ENCODE data around the gene CFAP57. TPM values are rescaled to one million over a fixed set of nuclear protein-coding genes. Genes with fewer than 3 reads are reported as not detected.

CFAP57 gene
- polyA plus RNA-seq, 1 donor from 2014 or later: 0.17 TPM

DNA sequence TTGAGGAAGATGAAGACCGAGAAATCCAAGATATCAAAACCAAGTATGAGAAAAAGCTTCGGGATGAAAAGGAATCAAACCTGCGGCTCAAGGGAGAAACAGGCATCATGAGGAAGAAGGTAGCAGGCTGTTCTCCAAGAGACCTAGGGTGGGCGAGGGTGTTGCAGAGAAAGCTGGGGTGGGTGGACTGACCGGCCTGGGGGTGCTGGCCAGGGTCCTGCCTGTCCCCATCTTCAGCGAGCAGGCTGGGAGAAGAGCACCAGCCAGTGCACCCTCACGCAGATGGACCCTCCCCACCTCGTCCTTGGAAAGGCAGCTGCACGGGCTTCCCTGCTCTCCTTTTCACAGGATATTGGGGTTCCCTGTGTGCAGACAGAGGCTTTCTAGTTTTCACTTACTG lies 50.7 kb downstream of the CFAP57 start:
- Histone ChIP-seq H3K27ac (ENCODE audit: low read length) (no peak overlapping the region), H3F3A (ENCODE audit: insufficient read depth, low read length, poor library complexity, severe bottlenecking) (no peaks in the 10 kb centered on the region), H3K4me3 (ENCODE audit: low read length) (no peak overlapping the region), H2AFZ (ENCODE audit: low read depth, low read length) (no peak overlapping the region), H3K9me3 (ENCODE audit: low read length) (no peaks in the 10 kb centered on the region), H3K27me3 (ENCODE audit: insufficient read depth, low read depth, low read length) (no peaks in the 10 kb centered on the region), H3K9ac (ENCODE audit: low read length) (no peak overlapping the region), H3K4me2 (ENCODE audit: low read length) (no peak overlapping the region), H3K36me3 (ENCODE audit: insufficient read depth, low read length) (no peaks in the 10 kb centered on the region), H3K9me2 (ENCODE audit: insufficient read depth, low read length) (no peaks in the 10 kb centered on the region), H4K20me1 (ENCODE audit: insufficient read depth) (no peaks in the 10 kb centered on the region), H3K79me2 (replicated peaks; ENCODE audit: insufficient read depth, low read length) (no peaks in the 10 kb centered on the region)
- no peak for TF ChIP-seq RAD21 (conservative IDR thresholded peaks at IDR 0.05)
- TF ChIP-seq TAF1 (IDR thresholded peaks at IDR 0.05; ENCODE audit: low read depth): no peak
- TF ChIP-seq EP300 (conservative IDR thresholded peaks at IDR 0.05; ENCODE audit: poor library complexity, severe bottlenecking): no peak
- TF ChIP-seq, protein P1, sequence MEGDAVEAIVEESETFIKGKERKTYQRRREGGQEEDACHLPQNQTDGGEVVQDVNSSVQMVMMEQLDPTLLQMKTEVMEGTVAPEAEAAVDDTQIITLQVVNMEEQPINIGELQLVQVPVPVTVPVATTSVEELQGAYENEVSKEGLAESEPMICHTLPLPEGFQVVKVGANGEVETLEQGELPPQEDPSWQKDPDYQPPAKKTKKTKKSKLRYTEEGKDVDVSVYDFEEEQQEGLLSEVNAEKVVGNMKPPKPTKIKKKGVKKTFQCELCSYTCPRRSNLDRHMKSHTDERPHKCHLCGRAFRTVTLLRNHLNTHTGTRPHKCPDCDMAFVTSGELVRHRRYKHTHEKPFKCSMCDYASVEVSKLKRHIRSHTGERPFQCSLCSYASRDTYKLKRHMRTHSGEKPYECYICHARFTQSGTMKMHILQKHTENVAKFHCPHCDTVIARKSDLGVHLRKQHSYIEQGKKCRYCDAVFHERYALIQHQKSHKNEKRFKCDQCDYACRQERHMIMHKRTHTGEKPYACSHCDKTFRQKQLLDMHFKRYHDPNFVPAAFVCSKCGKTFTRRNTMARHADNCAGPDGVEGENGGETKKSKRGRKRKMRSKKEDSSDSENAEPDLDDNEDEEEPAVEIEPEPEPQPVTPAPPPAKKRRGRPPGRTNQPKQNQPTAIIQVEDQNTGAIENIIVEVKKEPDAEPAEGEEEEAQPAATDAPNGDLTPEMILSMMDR (IDR thresholded peaks at IDR 0.05; ENCODE audit: poor library complexity, severe bottlenecking): no peak
- no peak for TF ChIP-seq POLR2AphosphoS5 (IDR thresholded peaks at IDR 0.05)

DNA sequence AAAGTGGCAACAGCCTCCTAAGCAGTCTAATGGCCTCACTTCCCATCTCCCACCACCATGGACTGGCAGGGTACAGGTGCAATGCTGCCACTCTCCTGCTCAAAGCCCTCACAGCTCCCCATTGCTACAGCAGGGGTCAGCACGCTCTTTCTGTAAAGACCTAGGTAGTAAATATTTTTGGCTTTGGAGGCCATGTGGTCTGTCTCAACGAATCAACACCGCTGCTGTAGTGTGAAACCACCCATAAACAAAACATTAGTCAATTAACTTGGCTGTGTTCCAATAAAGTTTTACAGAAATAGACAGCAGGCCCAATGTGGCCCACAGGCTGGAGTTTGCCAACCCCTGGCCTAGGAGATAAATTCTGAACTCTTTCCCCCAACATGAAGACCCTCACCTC lies 53.0 kb downstream of the CFAP57 start:
- Histone ChIP-seq H3K9me3 (ENCODE audit: low read length) (no peaks in the 10 kb centered on the region), H3K36me3 (ENCODE audit: insufficient read depth, low read length) (no peaks in the 10 kb centered on the region), H3K9me2 (ENCODE audit: insufficient read depth, low read length) (no peaks in the 10 kb centered on the region), H3K79me2 (replicated peaks; ENCODE audit: insufficient read depth, low read length) (no peaks in the 10 kb centered on the region), H4K20me1 (ENCODE audit: insufficient read depth) (no peaks in the 10 kb centered on the region), H3K27ac (ENCODE audit: low read length) (no peak overlapping the region), H3K9ac (ENCODE audit: low read length) (no peak overlapping the region), H2AFZ (ENCODE audit: low read depth, low read length) (no peak overlapping the region), H3K4me2 (ENCODE audit: low read length) (no peak overlapping the region), H3K27me3 (ENCODE audit: insufficient read depth, low read depth, low read length) (no peaks in the 10 kb centered on the region), H3F3A (ENCODE audit: insufficient read depth, low read length, poor library complexity, severe bottlenecking) (no peaks in the 10 kb centered on the region), H3K4me3 (ENCODE audit: low read length) (no peak overlapping the region)
- TF ChIP-seq EP300 (conservative IDR thresholded peaks at IDR 0.05; ENCODE audit: poor library complexity, severe bottlenecking) (no peak), POLR2AphosphoS5 (IDR thresholded peaks at IDR 0.05) (no peak), MXI1 (conservative IDR thresholded peaks at IDR 0.05; ENCODE audit: poor library complexity, severe bottlenecking) (no peak), SMC3 (conservative IDR thresholded peaks at IDR 0.05; ENCODE audit: poor library complexity) (no peak), RAD21 (conservative IDR thresholded peaks at IDR 0.05) (no peak), TAF1 (IDR thresholded peaks at IDR 0.05; ENCODE audit: low read depth) (no peak)
- TF ChIP-seq, protein P1 (IDR thresholded peaks at IDR 0.05; ENCODE audit: poor library complexity, severe bottlenecking): no peak

DNA sequence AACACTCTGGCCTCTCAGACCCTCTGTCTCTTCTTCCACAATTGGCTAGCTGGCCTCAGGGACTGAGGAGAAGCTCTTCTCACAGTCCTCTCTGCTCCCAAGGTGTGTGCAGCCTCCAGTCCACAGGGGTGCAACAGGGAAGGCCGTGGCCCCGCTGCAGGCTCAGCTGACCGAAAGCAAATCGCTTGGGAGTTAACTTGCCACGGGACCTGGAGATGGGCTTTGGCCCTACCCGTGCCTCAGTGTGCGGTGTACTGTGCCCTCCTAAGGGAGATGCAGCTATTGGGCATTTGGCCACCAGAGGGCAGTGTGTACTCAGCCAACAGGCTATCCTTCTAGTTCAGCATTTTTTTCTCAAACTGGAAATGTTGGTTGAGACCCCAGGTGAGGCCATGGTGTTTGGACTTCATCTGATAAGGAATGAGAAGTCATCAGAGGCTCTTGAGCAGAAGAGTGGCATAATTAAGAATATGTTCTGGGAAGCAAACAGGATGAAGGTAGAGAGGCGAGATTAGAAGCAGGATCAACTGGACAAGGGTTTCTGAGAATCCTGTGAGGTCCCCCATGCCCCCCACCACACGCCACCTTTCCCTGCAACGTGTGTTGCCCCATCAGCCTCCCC lies 55.1 kb downstream of the CFAP57 start:
- no peak overlapping the region for H3K27ac ChIP-seq (ENCODE audit: low read length)
- no peak overlapping the region for H3K9ac ChIP-seq (ENCODE audit: low read length)
- no peak overlapping the region for H3K4me2 ChIP-seq (ENCODE audit: low read length)
- no peaks in the 10 kb centered on the region for H3K9me3 ChIP-seq (ENCODE audit: low read length)
- H3F3A ChIP-seq (ENCODE audit: insufficient read depth, low read length, poor library complexity, severe bottlenecking): no peaks in the 10 kb centered on the region
- no peak overlapping the region for H2AFZ ChIP-seq (ENCODE audit: low read depth, low read length)
- H3K27me3 ChIP-seq (ENCODE audit: insufficient read depth, low read depth, low read length): no peaks in the 10 kb centered on the region
- H3K9me2 ChIP-seq (ENCODE audit: insufficient read depth, low read length): no peaks in the 10 kb centered on the region
- H3K4me3 ChIP-seq (ENCODE audit: low read length): no peak overlapping the region
- H3K36me3 ChIP-seq (ENCODE audit: insufficient read depth, low read length): no peaks in the 10 kb centered on the region
- no peaks in the 10 kb centered on the region for H3K79me2 ChIP-seq (replicated peaks; ENCODE audit: insufficient read depth, low read length)
- no peaks in the 10 kb centered on the region for H4K20me1 ChIP-seq (ENCODE audit: insufficient read depth)
- TF ChIP-seq EZH2 (IDR thresholded peaks at IDR 0.05; ENCODE audit: borderline replicate concordance, insufficient read depth, low read length, poor library complexity, severe bottlenecking) (no peak), POLR2AphosphoS5 (IDR thresholded peaks at IDR 0.05) (no peak), RAD21 (conservative IDR thresholded peaks at IDR 0.05) (peak; percentile 98), EP300 (conservative IDR thresholded peaks at IDR 0.05; ENCODE audit: poor library complexity, severe bottlenecking) (no peak), SMC3 (conservative IDR thresholded peaks at IDR 0.05; ENCODE audit: poor library complexity) (peak; percentile 97)
- TF ChIP-seq, protein P1 (IDR thresholded peaks at IDR 0.05; ENCODE audit: poor library complexity, severe bottlenecking): peak; percentile 97
- TF ChIP-seq, protein P2, sequence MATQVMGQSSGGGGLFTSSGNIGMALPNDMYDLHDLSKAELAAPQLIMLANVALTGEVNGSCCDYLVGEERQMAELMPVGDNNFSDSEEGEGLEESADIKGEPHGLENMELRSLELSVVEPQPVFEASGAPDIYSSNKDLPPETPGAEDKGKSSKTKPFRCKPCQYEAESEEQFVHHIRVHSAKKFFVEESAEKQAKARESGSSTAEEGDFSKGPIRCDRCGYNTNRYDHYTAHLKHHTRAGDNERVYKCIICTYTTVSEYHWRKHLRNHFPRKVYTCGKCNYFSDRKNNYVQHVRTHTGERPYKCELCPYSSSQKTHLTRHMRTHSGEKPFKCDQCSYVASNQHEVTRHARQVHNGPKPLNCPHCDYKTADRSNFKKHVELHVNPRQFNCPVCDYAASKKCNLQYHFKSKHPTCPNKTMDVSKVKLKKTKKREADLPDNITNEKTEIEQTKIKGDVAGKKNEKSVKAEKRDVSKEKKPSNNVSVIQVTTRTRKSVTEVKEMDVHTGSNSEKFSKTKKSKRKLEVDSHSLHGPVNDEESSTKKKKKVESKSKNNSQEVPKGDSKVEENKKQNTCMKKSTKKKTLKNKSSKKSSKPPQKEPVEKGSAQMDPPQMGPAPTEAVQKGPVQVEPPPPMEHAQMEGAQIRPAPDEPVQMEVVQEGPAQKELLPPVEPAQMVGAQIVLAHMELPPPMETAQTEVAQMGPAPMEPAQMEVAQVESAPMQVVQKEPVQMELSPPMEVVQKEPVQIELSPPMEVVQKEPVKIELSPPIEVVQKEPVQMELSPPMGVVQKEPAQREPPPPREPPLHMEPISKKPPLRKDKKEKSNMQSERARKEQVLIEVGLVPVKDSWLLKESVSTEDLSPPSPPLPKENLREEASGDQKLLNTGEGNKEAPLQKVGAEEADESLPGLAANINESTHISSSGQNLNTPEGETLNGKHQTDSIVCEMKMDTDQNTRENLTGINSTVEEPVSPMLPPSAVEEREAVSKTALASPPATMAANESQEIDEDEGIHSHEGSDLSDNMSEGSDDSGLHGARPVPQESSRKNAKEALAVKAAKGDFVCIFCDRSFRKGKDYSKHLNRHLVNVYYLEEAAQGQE (IDR thresholded peaks at IDR 0.05; ENCODE audit: borderline replicate concordance): no peak

All from neural cell (in vitro differentiated cells).